ENCODE data around the gene SIAH2. TPM values are rescaled to one million over a fixed set of nuclear protein-coding genes. Genes with fewer than 3 reads are reported as not detected.

Gene SIAH2
- total and polyA plus RNA-seq, 4 donors = 7.5 to 37.9 (median 21.9) TPM

GRCh38 chr3:150765949-150766720 lies 3.2 kb upstream of the SIAH2 start:
- H3K9me3 ChIP-seq (ENCODE audit: control insufficient read depth in 4 of 4, insufficient read depth in 3 of 4, low read length in 3 of 4) = no peaks in the 10 kb centered on the region
- H3K27ac ChIP-seq (ENCODE audit: low read depth in 1 of 2, low read length in 1 of 2) = no peak overlapping the region
- DNase-seq (no peak), ATAC-seq (ENCODE audit: insufficient read depth, low FRiP score) (no peak)
- H3K4me1 ChIP-seq (ENCODE audit: control insufficient read depth in 5 of 5, insufficient read depth in 5 of 5, low read length in 5 of 5) = peaks cover 0 to 11% (median 0%) of the 10 kb centered on the region in 5 donors
- 83 to 92% methylated on average over 8 of the region's 8 CpGs for WGBS, 2 donors
- H3K27me3 ChIP-seq (ENCODE audit: control insufficient read depth in 3 of 3, insufficient read depth in 3 of 3, low read length in 2 of 3) = no peaks in the 10 kb centered on the region
- H3K9ac ChIP-seq (ENCODE audit: insufficient read depth in 1 of 2, low read length in 2 of 2) = no peak overlapping the region
- no peaks in the 10 kb centered on the region for H3K36me3 ChIP-seq (ENCODE audit: control insufficient read depth in 4 of 4, insufficient read depth in 4 of 4, low read length in 4 of 4)
- no peak overlapping the region for H3K4me3 ChIP-seq
- TF ChIP-seq CTCF (IDR thresholded peaks at IDR 0.05; ENCODE audit: control extremely low read depth, extremely low read depth) = no peak

- Histone ChIP-seq H3K4me1 (ENCODE audit: control insufficient read depth in 5 of 5, insufficient read depth in 5 of 5, low read length in 5 of 5) (peaks cover 0 to 22% (median 9%) of the 10 kb centered on the region in 5 donors), H3K9ac (ENCODE audit: insufficient read depth in 1 of 2, low read length in 2 of 2) (no peak overlapping the region), H3K9me3 (ENCODE audit: control insufficient read depth in 4 of 4, insufficient read depth in 3 of 4, low read length in 3 of 4) (no peaks in the 10 kb centered on the region), H3K36me3 (ENCODE audit: control insufficient read depth in 4 of 4, insufficient read depth in 4 of 4, low read length in 4 of 4) (no peaks in the 10 kb centered on the region), H3K4me3 (no peak overlapping the region), H3K27me3 (ENCODE audit: control insufficient read depth in 3 of 3, insufficient read depth in 3 of 3, low read length in 2 of 3) (no peaks in the 10 kb centered on the region), H3K27ac (ENCODE audit: low read depth in 1 of 2, low read length in 1 of 2) (no peak overlapping the region)
- DNase-seq = no peak
- no peak for TF ChIP-seq CTCF (IDR thresholded peaks at IDR 0.05; ENCODE audit: control extremely low read depth, extremely low read depth)
- no peak for ATAC-seq (ENCODE audit: insufficient read depth, low FRiP score)
- 97 to 98% methylated on average over 2 of the region's 2 CpGs for WGBS, 2 donors
Measured at GRCh38 chr3:150764967-150765366, 2.0 kb upstream of the SIAH2 start.

GRCh38 chr3:150764566-150764965 lies 1.6 kb upstream of the SIAH2 start:
- H3K4me1 ChIP-seq (ENCODE audit: control insufficient read depth in 5 of 5, insufficient read depth in 5 of 5, low read length in 5 of 5) = peaks cover 0 to 23% (median 9%) of the 10 kb centered on the region in 5 donors
- H3K9me3 ChIP-seq (ENCODE audit: control insufficient read depth in 4 of 4, insufficient read depth in 3 of 4, low read length in 3 of 4) = no peaks in the 10 kb centered on the region
- 50 to 53% methylated on average over 5 of the region's 5 CpGs for WGBS, 2 donors
- ATAC-seq (ENCODE audit: insufficient read depth, low FRiP score) (no peak), DNase-seq (peak in 1 of 3 donors; percentile 17)
- no peak overlapping the region for H3K9ac ChIP-seq (ENCODE audit: insufficient read depth in 1 of 2, low read length in 2 of 2)
- no peaks in the 10 kb centered on the region for H3K27me3 ChIP-seq (ENCODE audit: control insufficient read depth in 3 of 3, insufficient read depth in 3 of 3, low read length in 2 of 3)
- no peak for TF ChIP-seq CTCF (IDR thresholded peaks at IDR 0.05; ENCODE audit: control extremely low read depth, extremely low read depth)
- no peak overlapping the region for H3K4me3 ChIP-seq
- no peaks in the 10 kb centered on the region for H3K36me3 ChIP-seq (ENCODE audit: control insufficient read depth in 4 of 4, insufficient read depth in 4 of 4, low read length in 4 of 4)
- peak overlapping the region in 1 of 2 donors; percentile 40 for H3K27ac ChIP-seq (ENCODE audit: low read depth in 1 of 2, low read length in 1 of 2)
